GM19452 (cell line): ENCODE results near the gene GNAO1.

ENCODE experiments used
- ATAC-seq: cut with Tn5 transposase; IDR thresholded peaks from one replicate; pipeline ENCODE4 v1.9.1; 2021; ENCODE audit not compliant: unreplicated experiment

GNAO1 gene

DNA sequence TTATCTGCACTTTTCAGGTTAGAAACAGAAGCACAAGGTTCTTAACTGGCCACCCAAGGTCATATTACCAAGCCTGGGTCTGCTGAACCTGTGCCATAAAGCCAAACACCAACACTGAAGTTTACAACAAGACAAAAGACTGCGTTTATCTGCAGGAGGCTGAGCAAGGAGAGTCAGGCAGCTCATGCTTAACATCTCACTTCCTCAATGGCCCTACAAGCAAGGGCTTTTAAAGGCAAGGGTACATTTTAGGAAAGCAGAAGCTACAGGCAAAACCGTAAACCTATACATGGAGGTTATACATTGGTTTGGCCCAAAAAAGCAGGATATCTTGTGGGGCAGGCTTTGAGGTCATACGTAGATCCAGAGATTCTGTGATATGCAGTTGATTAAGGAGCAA is 91.2 kb downstream of the GNAO1 start:
- no peak for ATAC-seq

DNA sequence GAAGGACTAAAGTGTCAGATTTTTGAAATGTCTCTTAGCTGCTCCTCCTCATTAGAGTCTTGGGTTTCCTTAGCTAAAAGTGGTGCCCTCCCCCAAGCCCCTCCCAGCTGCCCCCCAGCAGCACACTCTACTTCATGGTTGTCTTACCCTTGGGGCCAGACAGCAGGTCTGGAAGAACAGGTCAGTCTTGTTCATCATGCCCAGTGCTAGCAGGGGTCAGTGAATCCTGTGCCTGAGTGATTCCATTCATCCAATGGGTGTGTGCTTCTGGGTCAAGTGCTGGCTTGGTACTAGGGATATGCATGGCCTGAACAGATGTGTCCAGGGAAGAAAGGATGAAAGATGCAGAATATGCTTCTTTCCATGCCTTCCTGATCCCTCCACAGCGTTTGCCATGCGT is 93.2 kb downstream of the GNAO1 start:
- ATAC-seq: no peak

- no peak for ATAC-seq
Observed at GRCh38 chr16:56286809-56287208, 95.5 kb downstream of the GNAO1 start.

DNA sequence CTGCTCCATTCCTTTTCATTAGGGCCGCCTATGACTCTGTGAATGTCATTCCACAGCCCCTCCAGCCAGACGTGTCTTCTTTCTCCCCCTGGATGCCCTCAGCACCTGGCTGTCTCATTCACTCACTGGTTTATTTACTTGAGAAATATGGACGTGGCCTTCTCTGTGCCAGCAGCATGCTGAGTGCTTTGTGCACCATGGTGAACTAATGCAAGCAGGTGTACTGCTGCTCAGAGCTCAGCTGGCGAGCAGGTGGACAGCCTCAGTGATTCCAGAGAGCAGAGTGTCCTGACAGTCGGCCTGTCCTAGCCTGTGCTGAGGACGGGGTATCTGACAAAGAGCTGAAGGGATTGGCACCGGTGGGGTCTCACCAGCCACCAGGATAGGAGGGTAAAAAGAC is 96.7 kb downstream of the GNAO1 start:
- no peak for ATAC-seq

DNA sequence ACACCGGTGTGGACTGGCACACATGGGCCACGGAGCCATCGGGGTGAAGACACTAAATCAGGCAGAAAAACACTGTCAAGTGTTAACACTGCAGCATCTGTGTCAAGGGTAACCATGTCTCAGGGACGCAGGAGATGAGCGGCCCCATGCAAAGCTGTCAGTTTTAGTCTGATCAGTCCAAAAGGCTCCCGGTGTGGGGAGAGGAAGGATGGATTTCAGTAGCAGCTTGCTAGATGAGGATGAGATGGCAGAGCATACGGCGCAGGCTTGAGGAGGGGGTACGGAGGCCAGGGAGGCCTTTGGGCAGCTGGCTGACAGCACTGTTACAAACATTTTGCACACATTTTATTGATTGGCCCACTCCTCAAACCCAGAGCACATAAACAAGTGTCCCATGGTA is 98.1 kb downstream of the GNAO1 start:
- no peak for ATAC-seq

DNA sequence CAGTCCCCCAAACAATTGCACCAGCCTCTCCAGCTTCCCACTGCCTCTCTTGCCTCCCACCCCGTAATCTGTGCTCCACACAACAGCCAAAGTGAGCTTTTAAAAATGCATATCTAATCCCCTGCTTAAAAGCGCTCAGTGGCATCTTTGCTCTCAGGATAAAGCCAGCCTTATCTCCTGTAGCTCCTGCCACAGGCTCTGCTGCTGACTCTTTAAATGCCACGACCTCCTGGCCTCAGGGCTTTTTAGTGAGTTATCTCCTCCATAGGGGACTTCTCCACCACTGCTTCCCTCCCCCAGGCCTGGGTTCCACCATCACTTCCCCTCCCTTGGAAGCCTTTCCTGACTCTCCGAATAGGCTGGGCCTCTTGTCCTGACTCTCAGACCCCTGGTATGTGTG is 98.6 kb downstream of the GNAO1 start:
- no peak for ATAC-seq

GRCh38 chr16:56294014-56294413 is 102.7 kb downstream of the GNAO1 start:
- ATAC-seq: no peak

DNA sequence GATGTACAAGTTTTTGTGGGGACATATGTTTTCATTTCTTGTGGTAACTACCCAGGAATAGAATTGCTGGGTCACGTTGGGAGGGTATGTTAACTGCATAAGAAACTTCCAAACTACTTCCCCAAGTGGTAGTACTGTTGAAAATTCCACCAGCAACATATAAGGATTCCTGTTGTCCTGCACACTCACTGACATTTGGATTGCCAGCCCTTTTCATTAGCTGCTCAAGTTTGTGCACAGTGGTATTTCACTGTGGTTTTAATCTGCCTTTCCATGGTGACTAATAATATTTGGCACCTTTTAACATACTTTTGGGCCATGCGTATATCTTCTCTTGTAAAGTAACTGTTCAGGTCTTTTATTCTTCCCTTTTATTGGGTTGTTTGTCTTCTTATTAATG is 103.3 kb downstream of the GNAO1 start:
- ATAC-seq: no peak

DNA sequence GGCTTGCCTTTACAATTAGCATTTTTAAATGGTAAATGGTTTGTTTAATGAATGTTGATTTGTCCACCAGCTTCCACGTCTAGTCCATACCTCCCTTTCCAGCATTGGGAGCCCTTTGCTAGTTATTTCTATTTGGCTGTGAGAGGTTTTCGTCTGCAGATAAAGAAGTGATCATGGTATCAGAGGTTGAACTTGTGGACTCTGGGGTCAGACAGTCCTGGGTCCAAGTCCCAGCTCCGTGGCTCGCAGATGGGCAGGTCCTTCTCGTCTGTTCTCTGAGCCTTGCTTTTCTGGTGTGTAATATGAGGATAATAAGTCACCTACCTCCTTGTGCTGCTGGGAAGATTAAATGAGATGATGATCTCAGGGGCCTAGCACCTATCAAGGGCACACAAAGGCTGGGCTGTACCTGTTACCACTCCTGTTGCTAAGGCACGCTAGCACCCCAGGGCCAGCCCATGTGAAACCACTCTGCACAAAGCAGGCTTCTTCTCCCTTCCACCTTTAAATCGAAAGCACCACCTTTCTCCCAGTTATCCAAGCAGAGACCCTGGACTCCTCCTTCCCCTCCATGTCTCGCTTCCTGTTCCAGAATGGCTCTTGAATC is 103.9 kb downstream of the GNAO1 start:
- ATAC-seq: no peak

GRCh38 chr16:56295739-56296527 is 104.6 kb downstream of the GNAO1 start:
- no peak for ATAC-seq

DNA sequence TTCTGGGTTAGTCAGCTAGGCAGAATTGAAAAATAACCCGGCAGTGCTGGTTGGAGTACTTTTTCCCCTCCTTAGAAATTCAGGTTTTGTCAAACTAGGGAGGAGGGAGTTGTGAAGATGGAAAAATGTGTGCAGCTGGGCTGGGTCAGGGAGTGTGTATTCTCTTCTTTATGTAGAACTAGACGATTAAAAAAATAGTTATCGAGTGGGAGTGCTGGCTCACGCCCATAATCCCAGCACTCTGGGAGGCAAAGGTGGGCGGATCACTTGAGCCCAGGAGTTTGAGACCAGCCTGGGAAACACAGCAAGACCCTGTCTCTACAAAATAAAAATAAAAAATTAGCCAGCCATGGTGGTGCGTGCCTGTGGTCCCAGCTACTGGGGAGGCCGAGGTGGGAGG is 106.4 kb downstream of the GNAO1 start:
- ATAC-seq: no peak

GRCh38 chr16:56298116-56298515 is 106.8 kb downstream of the GNAO1 start:
- no peak for ATAC-seq

GRCh38 chr16:56298948-56299596 is 107.8 kb downstream of the GNAO1 start:
- no peak for ATAC-seq

GRCh38 chr16:56300242-56300623 is 108.9 kb downstream of the GNAO1 start:
- ATAC-seq: no peak

DNA sequence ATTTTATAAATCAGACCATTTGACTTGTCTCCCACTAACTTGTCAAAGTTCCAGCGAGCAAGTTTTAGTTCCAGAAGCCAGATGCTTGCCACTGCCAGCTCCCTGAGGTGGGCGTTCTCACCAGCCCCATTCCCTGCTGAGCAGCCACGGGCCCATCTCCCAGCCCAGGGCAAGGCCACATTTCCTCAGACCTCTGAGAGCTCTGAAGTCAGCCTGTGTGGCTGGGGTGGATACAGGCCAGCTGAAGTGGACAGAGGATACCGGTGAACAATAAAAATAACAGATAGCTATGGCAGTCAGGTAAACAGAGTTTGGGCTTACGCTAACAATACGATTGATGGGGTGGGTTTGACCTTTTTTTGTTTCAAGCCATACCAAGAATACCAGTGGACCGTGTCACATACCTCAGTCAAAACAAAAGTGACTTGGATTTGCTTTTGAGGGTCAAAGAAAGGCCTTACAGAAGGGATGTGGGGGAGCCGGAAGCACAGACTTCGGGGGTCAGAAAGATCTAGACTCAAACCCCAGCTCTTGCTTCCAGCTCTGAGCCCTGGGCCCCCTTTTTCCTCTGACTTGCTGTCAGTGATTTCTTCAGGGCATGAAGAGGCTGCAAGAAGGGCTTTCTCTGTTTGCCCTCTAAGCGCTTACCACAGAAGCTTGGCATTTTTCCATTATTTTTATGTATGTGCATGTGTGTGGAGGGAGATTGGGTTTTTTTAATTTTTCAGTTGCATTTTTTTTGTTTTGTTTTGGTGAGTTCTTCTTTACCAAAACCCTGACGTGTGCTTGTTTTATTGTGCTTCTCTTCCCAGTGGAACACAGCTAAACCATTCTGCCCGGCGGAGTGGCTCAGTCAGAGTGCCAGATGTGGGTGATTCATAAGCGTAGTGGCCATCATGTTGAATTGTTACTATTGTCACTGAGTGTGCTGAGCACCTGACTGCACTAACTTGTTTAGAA is 109.9 kb downstream of the GNAO1 start:
- no peak for ATAC-seq

GRCh38 chr16:56302506-56302905 is 111.2 kb downstream of the GNAO1 start:
- ATAC-seq: no peak

DNA sequence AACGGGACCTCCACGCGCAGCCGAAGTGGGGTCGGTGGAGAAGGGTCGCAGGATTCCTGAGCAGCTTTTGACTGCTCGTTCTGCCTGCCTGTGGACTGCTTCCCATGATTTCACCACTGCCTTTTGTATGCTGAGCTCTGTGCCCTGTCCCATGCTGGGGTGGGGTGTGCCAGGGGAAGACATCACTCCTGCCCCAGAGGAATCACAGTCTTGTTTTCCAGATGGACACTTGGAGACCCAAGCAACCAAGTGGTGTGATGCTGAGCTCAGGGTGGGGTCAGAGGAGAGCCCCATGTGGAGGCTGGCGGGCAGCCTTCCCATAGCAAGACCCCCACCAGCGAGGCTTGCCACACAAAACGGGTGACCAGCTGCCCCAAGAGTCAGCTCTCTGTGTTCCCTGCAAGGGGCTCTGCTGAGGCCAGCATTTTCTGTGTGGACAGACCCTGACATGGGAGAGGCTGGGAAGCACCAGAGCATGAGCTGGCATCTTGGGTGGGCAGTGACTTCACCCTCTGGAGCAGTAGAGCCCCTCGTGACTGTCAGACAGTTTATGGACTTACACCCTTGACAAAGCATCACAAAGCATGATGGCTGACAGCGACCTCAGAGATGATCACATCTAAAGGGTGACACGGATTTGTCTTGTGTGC is 111.9 kb downstream of the GNAO1 start:
- ATAC-seq: no peak

GRCh38 chr16:56303880-56304279 is 112.6 kb downstream of the GNAO1 start:
- ATAC-seq: no peak

GRCh38 chr16:56305956-56306565 is 114.8 kb downstream of the GNAO1 start:
- no peak for ATAC-seq
